ENCODE data around the gene KCNIP4. TPM values are rescaled to one million over a fixed set of nuclear protein-coding genes. Genes with fewer than 3 reads are reported as not detected.

Gene KCNIP4
- total and polyA plus RNA-seq, 2 donors (not counting 3 experiments of a cell fraction or from before 2014, with no cell fraction given) = not detected

DNA sequence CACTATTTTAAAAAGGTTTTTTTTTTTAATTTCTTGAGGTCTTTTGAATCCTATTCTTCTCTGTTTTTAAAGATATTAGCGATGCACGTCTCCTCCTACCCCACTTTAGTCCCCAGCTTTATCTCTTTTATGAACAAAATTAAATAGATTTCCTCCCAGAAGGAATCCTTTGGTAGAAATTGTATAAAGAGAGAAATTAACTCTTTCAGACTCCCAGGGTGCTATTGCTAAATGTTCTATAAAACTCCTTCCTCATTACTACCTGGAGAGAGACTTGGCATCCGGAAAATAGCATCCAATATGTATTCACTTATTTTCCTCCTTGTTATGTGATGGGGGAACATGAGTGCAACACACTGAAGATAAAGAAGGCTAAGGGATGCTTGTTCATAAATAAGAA lies 1264.8 kb downstream of the KCNIP4 start:
- Histone ChIP-seq H3K9me1 (replicated peaks; ENCODE audit: control insufficient read depth, extremely low read depth, insufficient read depth, low read length) (no peaks in the 10 kb centered on the region), H2AFZ (ENCODE audit: low read depth, low read length) (no peak overlapping the region), H3K4me3 (replicated peaks in 1 of 3; ENCODE audit: insufficient read depth in 1 of 3, low read depth in 1 of 3, low read length in 3 of 3) (no peak overlapping the region), H3K27ac (ENCODE audit: insufficient read depth, low read depth, low read length) (no peak overlapping the region), H4K20me1 (replicated peaks; ENCODE audit: control insufficient read depth, extremely low read depth, insufficient read depth, low read length) (no peaks in the 10 kb centered on the region), H3K4me1 (ENCODE audit: control insufficient read depth, extremely low read depth, insufficient read depth, low read length) (no peaks in the 10 kb centered on the region), H3K27me3 (ENCODE audit: control insufficient read depth in 2 of 2, insufficient read depth in 2 of 2, low read length in 2 of 2) (peaks cover 4 to 18% of the 10 kb centered on the region in 2 experiments), H3K79me2 (ENCODE audit: control insufficient read depth, insufficient read depth, low read length) (no peaks in the 10 kb centered on the region), H3K36me3 (ENCODE audit: control insufficient read depth in 2 of 2, extremely low read depth in 1 of 2, insufficient read depth in 2 of 2, low read length in 2 of 2) (no peaks in the 10 kb centered on the region), H3K9me3 (replicated peaks; ENCODE audit: control insufficient read depth, insufficient read depth, low read length) (no peaks in the 10 kb centered on the region), H3K9ac (replicated peaks; ENCODE audit: extremely low read depth, insufficient read depth, low read length) (no peak overlapping the region), H3K4me2 (ENCODE audit: insufficient read depth, low read length) (no peak overlapping the region)
- BruUV-seq (replicated peaks) = no TSS peak
- ChIA-PET CTCF (interaction anchor here (0.8 to 5.9 kb wide), 8 partner anchors 9 to 431 kb away, joined by 3 to 50 read pairs (median 4); partner anchors contain the start of gene SLIT2), POLR2A (no interaction called here)
- FAIRE-seq (no peak), DNase-seq (ENCODE audit: low read depth, low spot score) (no peak)
- dilution Hi-C loops (cut with MboI; ENCODE audit: extremely low pct_ligation_motif_present, low sequenced_read_pairs) (loop anchor here (25.0 kb wide), 1 partner anchor 271 kb away; no protein-coding TSS in a partner anchor), intact Hi-C loops (cut with micrococcal nuclease) (loop anchor here (2.0 kb wide), 2 partner anchors 265 to 385 kb away; no protein-coding TSS in a partner anchor)
- TF ChIP-seq EZH2 (IDR thresholded peaks at IDR 0.05; ENCODE audit: borderline replicate concordance, low read depth, low read length, severe bottlenecking) (no peak), JUN (IDR thresholded peaks at IDR 0.05; ENCODE audit: borderline replicate concordance, insufficient read depth, insufficient read length, low read depth) (no peak), FOS (IDR thresholded peaks at IDR 0.05; ENCODE audit: borderline replicate concordance, insufficient read depth, low read length) (no peak), GATA2 (IDR thresholded peaks at IDR 0.05; ENCODE audit: insufficient read depth, insufficient read length, low read depth, low read length) (no peak), POLR2A (IDR thresholded peaks at IDR 0.05; ENCODE audit: low read depth, low read length) (no peak), MYC (IDR thresholded peaks at IDR 0.05; ENCODE audit: low read depth, low read length) (no peak)
- TF ChIP-seq, protein P1, sequence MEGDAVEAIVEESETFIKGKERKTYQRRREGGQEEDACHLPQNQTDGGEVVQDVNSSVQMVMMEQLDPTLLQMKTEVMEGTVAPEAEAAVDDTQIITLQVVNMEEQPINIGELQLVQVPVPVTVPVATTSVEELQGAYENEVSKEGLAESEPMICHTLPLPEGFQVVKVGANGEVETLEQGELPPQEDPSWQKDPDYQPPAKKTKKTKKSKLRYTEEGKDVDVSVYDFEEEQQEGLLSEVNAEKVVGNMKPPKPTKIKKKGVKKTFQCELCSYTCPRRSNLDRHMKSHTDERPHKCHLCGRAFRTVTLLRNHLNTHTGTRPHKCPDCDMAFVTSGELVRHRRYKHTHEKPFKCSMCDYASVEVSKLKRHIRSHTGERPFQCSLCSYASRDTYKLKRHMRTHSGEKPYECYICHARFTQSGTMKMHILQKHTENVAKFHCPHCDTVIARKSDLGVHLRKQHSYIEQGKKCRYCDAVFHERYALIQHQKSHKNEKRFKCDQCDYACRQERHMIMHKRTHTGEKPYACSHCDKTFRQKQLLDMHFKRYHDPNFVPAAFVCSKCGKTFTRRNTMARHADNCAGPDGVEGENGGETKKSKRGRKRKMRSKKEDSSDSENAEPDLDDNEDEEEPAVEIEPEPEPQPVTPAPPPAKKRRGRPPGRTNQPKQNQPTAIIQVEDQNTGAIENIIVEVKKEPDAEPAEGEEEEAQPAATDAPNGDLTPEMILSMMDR (IDR thresholded peaks at IDR 0.05; ENCODE audit: extremely low read depth in 1 of 2, insufficient read depth in 1 of 2, low read depth in 1 of 2, low read length in 2 of 2) = no peak

Measured in endothelial cell of umbilical vein (primary cell).